ENCODE data around the gene KIF1A. TPM values are rescaled to one million over a fixed set of nuclear protein-coding genes. Genes with fewer than 3 reads are reported as not detected.

Gene KIF1A
- polyA plus RNA-seq, 1 donor (not counting 4 experiments of a cell fraction or from before 2014, with no cell fraction given) = not detected

DNA sequence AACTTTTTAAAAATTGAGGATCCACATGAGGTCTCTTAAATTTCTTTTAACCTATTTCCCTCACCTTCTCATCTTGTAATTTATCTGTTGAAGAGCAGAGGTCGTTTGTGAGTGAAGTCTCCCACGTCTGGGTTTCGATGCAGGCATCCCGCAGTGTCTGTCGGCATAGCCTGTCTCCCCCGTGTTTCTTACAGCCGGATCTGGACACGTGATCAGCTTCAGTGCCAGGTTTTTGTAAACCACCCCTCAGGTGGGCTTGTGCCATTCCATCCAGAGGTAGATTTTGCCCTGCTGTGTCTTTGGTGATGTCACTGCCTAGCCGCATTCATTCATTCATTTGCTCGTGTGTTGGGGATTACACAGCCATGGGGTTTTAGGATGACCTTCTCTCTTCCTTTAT, 112.2 kb downstream of the KIF1A start:
- Histone ChIP-seq H3K9me1 (ENCODE audit: control insufficient read depth, extremely low read depth, insufficient read depth, low read length) (no peaks in the 10 kb centered on the region), H3K27me3 (ENCODE audit: control insufficient read depth, extremely low read depth, insufficient read depth, low read length) (peaks cover 33% of the 10 kb centered on the region), H3K9me3 (ENCODE audit: control insufficient read depth, low read depth, low read length) (no peaks in the 10 kb centered on the region), H4K20me1 (ENCODE audit: control insufficient read depth, extremely low read depth, insufficient read depth, low read length) (no peaks in the 10 kb centered on the region), H3K9ac (ENCODE audit: control insufficient read depth, extremely low read depth, insufficient read depth, low read length) (no peak overlapping the region), H3K36me3 (ENCODE audit: control insufficient read depth in 2 of 2, extremely low read depth in 1 of 2, insufficient read depth in 2 of 2, low read length in 2 of 2) (no peaks in the 10 kb centered on the region), H3K4me3 (ENCODE audit: control insufficient read depth in 2 of 3, extremely low read depth in 1 of 3, insufficient read depth in 2 of 3, low read depth in 1 of 3, low read length in 3 of 3) (no peak overlapping the region), H3K79me2 (ENCODE audit: control insufficient read depth, insufficient read depth, low read length) (no peaks in the 10 kb centered on the region), H2AFZ (ENCODE audit: control insufficient read depth, low read length) (no peak overlapping the region), H3K4me2 (ENCODE audit: control insufficient read depth, extremely low read depth, insufficient read depth, low read depth, low read length) (no peak overlapping the region), H3K4me1 (ENCODE audit: control insufficient read depth, extremely low read depth, insufficient read depth, low read length) (no peaks in the 10 kb centered on the region), H3K27ac (ENCODE audit: control insufficient read depth, insufficient read depth, low read length) (no peak overlapping the region)
- dilution Hi-C loops (cut with MboI; ENCODE audit: extremely low pct_ligation_motif_present, low sequenced_read_pairs) = no loop called here
- FAIRE-seq = no peak
- peak; percentile 6 for TF ChIP-seq EZH2 (IDR thresholded peaks at IDR 0.05; ENCODE audit: low read length)
- TF ChIP-seq, protein P1, sequence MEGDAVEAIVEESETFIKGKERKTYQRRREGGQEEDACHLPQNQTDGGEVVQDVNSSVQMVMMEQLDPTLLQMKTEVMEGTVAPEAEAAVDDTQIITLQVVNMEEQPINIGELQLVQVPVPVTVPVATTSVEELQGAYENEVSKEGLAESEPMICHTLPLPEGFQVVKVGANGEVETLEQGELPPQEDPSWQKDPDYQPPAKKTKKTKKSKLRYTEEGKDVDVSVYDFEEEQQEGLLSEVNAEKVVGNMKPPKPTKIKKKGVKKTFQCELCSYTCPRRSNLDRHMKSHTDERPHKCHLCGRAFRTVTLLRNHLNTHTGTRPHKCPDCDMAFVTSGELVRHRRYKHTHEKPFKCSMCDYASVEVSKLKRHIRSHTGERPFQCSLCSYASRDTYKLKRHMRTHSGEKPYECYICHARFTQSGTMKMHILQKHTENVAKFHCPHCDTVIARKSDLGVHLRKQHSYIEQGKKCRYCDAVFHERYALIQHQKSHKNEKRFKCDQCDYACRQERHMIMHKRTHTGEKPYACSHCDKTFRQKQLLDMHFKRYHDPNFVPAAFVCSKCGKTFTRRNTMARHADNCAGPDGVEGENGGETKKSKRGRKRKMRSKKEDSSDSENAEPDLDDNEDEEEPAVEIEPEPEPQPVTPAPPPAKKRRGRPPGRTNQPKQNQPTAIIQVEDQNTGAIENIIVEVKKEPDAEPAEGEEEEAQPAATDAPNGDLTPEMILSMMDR (optimal IDR thresholded peaks at IDR 0.05 in 1 of 3, IDR thresholded peaks at IDR 0.05 in 1 of 3, conservative IDR thresholded peaks at IDR 0.05 in 1 of 3; ENCODE audit: extremely low read depth in 1 of 3, insufficient read depth in 2 of 3, low read length in 3 of 3) = no peak
- no peak for DNase-seq (ENCODE audit: low read depth, low spot score)

DNA sequence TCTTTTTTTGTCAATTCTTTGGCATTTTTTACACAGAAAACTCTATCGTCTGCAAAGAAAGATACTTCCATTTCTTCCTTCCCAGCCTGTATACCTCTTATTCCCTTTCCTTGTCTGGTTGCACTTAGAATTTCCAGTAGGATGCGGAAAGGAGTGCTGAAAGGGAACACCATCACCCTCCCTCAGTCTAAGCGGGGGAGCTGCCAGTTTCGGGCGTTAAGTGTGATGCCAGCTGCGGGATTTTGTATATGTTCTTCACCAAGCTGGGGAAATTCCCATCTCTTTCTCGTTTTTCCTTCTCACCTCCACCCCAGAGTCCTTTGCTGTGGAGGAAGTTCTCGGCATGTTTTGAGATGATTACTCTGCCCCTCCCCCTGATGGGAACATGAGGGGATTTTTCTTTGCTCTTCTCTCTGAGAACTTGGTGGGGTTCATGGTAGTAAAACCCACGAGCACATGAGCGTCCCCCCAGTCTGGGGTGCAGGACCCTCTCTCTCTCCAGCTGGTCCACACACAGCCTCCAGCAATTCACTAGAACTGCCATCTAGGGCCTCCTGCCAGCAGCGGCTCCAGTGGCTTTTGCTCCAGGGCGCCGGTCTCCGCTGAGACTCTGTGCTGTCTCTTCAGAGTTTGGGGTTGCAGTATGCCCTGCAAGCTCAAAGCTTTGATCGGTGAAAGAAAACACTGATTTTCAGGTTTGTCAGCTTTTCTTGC, 112.8 kb downstream of the KIF1A start:
- FAIRE-seq = no peak
- dilution Hi-C loops (cut with MboI; ENCODE audit: extremely low pct_ligation_motif_present, low sequenced_read_pairs) = no loop called here
- no peak overlapping the region for H3K27ac ChIP-seq (ENCODE audit: control insufficient read depth, insufficient read depth, low read length)
- no peak overlapping the region for H3K4me2 ChIP-seq (ENCODE audit: control insufficient read depth, extremely low read depth, insufficient read depth, low read depth, low read length)
- no peaks in the 10 kb centered on the region for H3K4me1 ChIP-seq (ENCODE audit: control insufficient read depth, extremely low read depth, insufficient read depth, low read length)
- H2AFZ ChIP-seq (ENCODE audit: control insufficient read depth, low read length) = no peak overlapping the region
- no peak overlapping the region for H3K4me3 ChIP-seq (ENCODE audit: control insufficient read depth in 2 of 3, extremely low read depth in 1 of 3, insufficient read depth in 2 of 3, low read depth in 1 of 3, low read length in 3 of 3)
- no peaks in the 10 kb centered on the region for H4K20me1 ChIP-seq (ENCODE audit: control insufficient read depth, extremely low read depth, insufficient read depth, low read length)
- H3K27me3 ChIP-seq (ENCODE audit: control insufficient read depth, extremely low read depth, insufficient read depth, low read length) = peaks cover 36% of the 10 kb centered on the region
- no peaks in the 10 kb centered on the region for H3K9me1 ChIP-seq (ENCODE audit: control insufficient read depth, extremely low read depth, insufficient read depth, low read length)
- peak; percentile 73 for TF ChIP-seq EZH2 (IDR thresholded peaks at IDR 0.05; ENCODE audit: low read length)
- TF ChIP-seq, protein P1 (optimal IDR thresholded peaks at IDR 0.05 in 1 of 3, IDR thresholded peaks at IDR 0.05 in 1 of 3, conservative IDR thresholded peaks at IDR 0.05 in 1 of 3; ENCODE audit: extremely low read depth in 1 of 3, insufficient read depth in 2 of 3, low read length in 3 of 3) = no peak
- H3K79me2 ChIP-seq (ENCODE audit: control insufficient read depth, insufficient read depth, low read length) = no peaks in the 10 kb centered on the region
- no peak for DNase-seq (ENCODE audit: low read depth, low spot score)
- no peak overlapping the region for H3K9ac ChIP-seq (ENCODE audit: control insufficient read depth, extremely low read depth, insufficient read depth, low read length)
- H3K9me3 ChIP-seq (ENCODE audit: control insufficient read depth, low read depth, low read length) = no peaks in the 10 kb centered on the region
- no peaks in the 10 kb centered on the region for H3K36me3 ChIP-seq (ENCODE audit: control insufficient read depth in 2 of 2, extremely low read depth in 1 of 2, insufficient read depth in 2 of 2, low read length in 2 of 2)
